ENCODE data around the gene HEG1.

Gene HEG1

DNA sequence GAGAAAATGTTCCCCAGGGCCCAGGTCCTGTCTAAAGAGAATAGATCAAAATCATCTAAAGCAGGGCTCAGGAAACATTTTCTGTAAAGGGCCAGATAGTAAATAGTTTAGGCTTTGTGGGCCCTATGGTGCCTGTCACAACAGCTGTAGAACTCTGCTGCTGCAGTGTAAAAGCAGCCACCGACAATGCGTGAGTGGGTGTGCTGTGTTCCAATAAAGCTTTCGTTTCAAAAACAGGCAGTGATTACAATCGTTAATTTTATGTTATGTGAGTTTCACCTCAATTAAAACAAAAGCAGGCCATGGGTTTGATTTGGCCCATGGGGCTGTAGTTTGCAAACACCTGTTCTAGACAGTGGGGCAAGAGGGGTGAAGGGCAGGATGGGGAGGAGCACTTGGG is 12.5 kb upstream of the HEG1 start:
- DNase-seq = no peak

DNA sequence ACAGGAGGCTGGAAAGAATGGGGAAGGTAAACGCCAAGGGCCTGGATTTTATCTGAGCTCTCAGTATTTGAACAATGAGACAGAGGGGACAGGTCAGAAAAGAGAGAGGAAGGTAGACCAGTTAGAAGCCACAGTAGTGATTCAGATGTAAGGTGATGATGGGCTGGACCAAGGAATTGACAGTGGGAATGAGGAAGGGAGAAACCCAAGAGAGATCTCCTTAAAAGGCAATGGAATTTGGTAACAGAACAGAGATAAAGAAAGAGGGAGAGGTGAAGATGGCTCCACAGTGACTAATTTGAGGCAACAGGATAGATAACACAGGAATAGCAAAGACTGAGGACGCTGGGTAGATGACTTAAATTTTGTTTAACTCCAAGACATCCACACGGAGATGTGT is 11.4 kb upstream of the HEG1 start:
- DNase-seq = no peak

DNA sequence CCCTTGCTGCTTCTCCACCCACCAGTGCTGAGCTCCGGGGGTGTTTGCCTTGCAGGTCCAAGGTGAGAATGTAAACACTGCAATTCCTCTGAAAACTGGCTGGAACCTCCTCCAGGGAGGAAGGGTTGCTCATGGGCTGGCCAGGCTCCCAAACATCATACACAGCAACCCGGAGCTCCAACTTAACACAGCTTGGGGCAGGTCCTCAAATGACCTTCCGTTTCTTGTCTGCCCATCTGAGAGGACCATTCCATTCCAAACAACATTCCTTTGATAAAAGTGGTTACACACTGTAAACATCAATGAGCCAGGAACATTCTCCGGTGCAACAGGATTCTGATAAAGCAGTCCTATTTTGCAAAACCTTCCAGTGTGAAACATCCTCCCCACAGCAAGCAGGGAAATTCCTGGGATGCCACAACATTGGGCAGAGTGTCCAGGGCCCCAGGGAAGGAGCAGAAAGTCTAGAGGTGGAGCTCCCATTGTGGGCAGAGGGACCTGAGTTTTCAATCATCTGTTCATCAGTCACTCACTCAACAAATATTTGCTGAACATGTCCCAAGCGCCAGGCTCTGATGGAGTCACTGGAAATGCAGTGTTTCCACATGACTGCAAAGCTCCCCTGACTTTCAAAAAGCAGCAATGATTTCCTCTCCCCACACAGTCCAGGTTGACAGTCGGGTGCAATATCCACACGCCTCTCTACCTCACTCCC is 7.3 kb upstream of the HEG1 start:
- no peak for DNase-seq

DNA sequence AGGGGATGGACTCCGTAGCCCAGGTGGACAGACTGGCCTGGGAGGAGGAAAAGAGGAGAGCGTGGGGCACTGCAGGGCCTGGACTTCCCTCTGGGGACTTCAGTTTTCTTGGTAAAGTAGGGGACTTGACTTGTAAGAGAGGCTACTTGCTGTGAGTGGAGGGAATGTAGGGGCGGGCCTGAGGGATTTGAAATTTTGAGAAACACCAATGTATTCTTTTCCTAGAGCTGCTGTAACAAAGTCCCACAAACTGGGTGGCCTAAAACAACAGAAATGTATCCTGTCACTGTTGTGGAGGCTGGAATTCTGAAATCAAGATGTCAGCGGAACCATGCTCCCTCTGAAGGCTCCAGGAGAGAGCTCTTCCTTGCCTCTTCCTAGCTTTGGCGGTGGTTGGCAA is 5.8 kb upstream of the HEG1 start:
- DNase-seq = no peak

DNA sequence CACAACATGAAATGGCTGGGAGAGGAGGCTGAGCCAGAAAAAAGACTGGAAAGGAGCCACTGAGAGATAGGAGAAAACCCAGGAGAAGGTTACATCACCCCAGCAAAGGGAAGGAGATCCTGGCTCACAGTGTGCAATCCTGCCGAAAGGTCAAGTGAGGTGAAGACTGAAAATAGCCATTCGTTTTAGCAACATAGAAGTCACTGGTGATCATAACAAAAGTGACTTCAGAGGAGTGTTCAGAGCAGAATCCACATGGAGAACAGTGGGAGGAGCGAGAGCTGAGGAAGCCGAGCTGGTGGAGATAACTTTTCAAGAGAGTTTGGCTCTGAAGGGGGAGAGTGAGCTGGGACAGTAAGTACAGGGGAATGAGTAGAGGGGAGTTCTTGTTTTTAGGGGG is 5.4 kb upstream of the HEG1 start:
- DNase-seq = no peak

DNA sequence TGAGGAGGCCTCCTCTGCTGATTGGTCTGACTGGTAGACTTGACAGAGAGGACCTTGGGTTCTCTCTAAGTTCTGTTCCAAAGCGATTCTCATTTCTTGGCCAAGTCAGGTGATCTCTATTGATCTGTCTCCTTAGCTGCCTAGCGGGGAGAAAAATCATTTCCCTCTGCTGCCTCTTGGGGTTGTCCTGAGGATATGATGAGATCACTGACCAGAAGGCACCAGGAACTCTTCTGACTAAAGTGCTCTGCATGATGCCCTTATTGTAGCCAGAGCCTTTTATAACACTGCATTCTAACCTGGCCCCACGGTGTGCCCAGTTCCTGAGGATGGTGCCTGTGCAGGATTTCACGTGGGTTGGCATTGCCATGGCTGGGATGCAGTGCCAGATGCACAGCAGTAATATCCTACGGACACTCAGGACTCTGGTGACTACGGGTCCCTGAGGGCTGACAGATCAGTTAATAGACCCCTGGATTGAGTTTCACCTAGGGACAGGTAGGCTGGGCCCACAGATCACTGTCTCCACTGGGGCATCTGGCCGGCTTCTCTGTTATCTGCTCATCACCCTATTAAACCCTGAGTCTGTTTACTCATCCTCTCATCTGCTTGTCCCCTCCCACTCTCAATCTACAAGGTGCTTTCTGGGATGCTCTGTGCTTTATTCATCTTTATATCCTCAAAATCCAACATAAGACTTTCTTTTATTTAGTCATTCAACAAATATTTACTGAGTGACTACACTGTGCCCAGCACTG is 3.9 kb upstream of the HEG1 start:
- no peak for DNase-seq

DNA sequence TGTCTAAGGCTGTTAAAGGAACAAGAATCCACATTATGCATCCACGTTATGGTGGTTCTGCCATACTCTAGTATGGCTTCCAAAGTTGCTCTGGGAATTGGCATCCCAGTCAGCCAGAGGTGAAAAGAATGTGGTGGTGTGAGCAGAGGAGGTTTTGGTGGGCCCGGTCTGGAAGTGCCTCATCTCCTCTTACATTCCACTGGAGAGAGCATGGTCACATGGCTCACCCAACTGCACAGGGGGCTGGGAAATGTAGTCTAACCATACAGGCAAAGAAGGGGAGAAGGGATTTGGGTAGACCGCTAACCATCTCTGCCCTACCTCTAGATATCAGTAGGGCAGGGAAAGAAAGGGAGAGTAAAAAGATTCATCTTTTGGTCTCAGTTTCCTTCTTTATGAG is 3.2 kb upstream of the HEG1 start:
- no peak for DNase-seq

DNA sequence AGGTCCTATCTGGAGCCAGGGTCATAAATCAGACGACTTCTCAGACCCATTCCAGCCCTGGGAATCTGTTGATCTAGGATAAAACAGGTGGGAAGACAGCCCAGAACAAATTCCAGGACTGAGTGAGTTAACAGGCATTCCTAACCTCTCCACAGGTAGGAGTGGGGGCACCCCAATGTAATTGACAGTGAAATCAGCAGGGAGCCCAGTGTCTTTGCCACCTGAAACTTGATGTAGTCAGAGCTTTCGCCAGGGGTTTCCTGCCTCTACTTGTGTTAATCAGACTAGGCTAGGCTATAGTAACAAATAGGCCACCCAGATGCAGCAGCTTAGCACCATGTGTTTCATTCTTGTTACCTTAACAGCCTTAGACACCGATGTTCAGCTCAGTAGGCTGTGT is 2.7 kb upstream of the HEG1 start:
- no peak for DNase-seq

DNA sequence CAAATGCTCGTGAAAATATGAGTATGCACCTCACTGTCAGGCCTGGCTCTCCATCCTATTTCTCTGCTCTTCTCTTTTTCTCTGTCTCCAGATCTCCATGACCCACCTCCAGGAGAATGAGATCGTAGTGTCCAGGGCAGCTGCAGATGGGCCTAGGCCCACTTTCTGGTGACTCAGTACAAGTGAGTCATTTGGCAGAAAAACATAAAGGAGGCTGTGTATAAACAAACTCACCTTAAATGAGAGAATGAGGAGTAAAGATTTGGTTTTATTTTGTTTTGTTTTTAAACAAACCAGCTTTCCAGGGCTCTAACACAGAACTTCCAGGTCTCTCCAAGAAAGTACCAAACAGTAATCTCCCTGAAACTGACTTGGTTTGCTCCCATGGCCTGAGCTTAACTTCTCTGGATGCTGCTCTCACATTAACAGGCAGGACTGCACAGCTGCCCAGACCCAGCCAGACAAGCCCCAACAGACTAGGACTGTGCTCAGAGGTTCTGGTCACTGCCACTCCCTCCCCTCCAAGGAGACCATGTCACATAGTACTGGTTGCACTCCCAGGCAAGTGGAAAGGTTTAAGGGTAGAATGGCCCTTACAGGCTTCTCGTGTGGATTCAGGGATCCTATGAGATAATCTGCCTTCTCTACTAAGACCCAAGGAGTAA is 1.5 kb upstream of the HEG1 start:
- DNase-seq = no peak

DNA sequence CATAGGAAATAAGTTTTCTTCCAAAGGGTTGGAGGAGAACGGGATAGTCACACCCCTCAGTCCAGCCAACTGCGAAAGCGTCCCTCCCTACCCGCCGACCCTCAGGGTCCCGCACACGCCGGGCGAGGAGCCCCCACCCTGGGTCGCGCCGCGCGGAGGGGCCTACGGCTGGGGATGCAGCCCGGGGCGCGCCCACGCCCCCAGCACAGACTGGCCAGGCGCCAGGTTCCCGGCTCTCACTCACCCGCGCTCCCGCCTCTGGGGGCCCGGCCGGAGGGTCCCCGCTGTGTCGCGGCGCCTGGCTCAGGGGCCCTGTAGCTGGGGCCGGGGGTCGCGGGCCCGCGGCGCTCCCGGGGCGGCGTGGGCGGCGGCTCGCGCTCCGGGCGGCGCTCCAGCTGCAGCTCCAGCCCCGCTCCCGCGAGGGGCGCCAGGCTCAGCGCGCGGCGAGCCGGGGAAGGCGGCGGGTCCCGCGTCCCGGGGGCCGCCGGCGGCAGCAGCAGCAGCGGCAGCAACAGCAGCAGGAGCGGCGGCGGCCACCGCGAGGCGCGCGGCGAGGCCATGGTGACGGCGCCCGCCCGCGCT is 375 bp downstream of the HEG1 start:
- DNase-seq = no peak

DNA sequence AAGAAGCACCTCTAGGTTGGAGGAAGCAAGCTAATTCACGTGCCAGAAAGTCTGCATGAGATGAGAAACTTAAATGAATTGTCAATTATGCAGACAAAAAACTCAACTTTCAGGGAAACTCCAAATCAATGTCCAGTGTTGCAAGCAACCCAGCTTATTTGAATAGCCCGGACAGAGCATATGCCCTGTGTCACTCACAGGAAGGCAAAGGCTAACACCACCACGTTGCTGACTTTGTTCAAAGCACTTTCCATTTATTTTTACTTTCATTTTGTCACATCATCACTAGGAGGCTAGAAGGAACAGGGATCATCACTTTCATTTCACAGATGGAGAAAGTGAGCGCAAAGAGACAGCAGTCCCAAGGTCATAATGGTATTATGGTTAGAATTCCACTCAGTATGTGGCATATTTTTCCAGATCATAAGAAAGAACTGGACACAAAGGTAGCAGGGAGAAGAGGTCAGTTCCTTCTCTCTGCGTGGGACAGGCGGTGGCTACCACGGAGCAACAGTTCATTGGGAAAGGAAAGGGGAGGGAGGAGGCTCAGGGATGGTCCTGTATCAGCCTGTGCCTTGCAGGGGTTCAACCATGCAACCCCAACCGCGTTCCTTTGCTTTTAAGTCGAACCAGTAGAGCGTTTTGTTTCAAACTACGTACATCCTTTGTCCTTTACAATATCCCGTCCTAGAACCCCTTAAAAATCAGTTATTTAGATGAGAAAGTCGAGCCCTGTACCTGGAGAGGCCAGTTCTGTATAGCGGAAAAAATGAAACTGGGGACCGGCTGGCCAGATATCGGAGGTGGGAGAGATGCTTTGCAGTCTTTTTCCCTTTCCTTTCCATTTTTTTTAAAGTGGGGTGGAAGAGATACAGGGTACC is 1.1 kb downstream of the HEG1 start:
- DNase-seq = no peak

DNA sequence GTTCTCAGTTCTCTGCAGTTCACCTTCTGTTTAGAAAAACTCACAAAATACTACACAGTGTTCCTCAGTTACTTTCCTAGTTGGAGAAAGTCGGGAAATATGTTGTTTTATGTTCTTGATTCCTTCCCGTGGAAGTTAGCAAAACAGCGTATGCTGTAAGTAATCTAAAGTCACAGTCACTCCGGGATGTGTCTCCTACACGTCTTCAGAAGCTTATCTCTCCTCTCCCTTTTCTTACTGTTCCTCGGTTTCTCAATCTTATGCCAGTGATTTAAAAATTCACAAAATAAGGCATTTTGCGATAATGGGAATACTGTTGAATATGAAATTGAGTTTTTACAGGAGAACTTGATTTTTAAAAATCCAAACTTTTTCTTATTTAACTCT is 1.7 kb downstream of the HEG1 start:
- DNase-seq = no peak

DNA sequence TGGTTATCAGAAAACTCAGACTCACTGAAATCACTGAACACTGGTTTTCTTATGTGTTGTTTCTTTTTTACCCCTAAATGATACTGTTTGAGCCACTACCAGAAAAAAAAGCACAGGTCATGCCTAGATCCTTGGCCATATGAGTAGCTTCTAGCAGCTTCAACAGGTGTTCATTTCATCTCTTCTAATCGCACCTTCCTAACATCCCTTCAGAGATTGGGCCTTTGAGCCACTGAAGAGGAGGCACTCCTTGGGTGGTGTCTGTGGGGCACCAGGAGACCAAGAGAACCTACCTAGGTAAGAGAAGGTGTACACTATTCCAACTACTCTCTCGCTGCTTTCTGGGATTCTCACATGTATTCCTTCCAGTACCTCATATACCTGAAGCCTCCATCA is 2.5 kb downstream of the HEG1 start:
- no peak for DNase-seq

DNA sequence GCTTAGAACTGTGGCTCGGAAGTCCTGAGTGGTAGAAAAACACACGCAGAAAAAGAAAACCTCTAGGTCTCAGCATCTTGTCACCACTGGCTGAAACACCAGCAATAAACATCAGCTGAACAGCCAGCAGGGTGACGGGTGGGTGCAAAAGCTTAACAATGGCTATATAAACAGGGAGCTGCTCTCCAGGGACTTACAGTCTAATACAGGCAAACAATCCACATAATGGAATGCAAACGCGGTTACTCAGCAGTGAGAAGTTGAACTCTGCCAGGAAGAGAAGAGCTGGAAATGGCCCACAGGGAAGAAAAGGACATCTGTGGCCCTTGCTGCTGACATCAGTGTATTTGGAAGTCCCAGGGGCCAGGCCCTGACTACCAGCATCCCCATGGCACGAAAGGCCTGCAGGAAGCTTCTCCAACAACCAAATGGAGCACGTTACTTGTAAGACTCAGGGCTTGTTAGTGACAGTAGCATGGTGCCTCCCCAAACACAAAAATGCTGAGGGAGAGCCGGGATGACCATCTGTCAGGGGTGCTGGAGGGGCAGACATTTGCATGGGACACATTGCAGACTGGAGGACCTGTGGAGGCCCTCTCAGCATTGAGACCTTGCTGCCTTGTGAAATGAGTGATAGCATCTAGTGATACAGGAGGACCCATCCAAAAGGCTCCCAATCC is 3.0 kb downstream of the HEG1 start:
- no peak for DNase-seq

DNA sequence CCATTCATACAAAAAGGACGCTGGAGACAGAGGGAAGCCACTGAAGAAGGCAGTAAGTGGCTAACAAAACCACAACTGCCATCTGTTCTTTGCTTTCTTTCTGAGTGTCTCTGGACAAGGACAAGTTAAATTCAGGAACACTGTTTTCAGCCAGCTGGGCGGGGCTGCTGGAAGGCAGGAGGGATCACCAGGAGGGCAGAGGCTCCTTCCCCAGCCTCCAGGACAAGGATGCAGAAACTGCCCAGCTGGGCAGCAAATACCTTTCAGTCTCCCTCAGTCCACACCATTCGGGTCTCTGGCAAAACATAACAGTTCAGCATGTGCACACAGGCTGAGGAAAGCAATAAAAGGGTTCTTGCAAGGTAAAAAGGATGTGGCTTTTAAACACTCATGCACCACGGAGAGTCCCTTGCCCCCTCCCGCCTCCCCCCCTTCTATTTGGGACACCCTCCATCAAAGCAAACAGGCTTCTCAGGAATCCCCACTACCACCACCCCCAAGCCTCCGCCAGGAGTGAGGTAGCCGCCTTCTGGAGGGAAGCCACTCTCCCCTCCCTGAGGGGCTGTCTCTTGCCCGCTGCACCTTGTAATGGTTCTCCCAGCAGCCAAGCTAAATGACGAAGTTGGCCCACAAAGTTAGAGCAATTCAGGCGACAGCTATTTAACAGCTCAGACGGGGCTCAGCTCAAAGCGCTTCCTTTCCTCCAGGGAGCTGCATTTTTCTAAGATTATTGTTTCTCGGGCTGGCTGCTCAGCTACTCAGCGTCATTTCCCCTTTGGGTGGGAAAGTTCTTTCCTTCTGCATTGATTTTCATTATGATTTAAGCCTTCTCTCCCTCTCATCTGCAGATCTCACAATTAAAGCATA is 3.8 kb downstream of the HEG1 start:
- peak; percentile 64 for DNase-seq

DNA sequence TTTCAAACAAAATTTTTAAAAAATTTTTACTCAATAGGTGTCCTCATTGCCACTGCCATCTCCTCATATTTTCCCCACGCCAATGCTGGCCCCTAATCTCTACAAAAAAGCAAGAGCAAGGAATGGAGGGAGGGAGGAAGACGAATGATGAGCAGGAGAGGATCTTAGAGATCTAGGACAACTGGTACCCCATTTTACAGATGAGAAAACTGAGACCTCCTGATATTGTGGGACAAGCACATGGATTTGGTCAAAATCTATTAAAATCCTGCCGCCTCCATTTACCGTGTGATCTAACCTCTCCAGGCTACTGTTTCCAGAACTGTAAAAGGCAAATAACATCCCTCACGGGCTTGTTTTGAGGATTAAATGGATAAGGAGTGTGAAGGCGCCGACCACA is 4.6 kb downstream of the HEG1 start:
- DNase-seq = no peak

DNA sequence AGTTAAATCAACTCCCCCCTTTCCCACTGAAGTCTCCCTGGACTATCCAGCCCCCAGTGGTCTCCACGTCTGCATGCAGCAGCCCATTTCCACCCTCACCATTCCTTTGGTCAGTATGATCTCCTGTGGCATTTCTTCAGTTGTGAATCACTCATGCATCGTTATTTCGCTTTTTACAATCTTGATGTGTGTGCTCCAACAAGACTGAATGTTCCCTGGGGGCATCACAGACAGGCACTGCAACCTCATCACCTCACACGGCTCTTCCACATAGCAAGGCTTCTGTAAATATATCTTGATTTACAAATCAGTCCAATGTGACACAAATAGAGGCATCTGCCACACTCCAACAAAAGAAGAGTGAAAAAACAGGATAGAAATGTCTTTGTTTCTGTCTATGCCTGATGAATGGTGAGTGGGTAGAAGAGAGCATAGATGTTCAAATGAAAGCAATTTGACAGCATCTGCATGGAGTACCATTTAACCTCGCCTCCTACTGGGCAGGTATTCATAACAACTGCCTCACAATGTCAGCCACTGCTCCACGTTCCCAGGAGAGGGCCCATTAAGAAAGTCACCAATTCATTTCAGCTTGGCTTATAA is 5.2 kb downstream of the HEG1 start:
- DNase-seq = no peak

DNA sequence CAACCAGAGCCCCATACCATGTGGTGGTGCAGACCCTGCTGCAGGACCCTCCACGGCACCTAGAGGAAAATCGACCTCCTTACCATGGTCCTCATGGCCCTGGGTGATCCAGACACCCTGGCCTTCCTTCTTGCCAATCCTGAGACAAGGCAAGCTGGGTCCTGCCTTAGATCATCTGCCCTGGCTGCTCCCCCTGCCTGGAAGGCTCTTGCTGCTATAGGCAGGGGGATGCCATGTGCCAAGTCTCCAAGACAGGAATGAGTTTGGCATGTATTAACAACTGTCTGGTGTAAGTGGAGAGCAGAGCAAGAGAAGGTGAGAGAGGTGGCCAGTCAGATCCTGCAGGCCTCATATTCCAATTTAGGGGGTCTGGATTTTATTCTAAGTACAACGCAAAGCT is 7.5 kb downstream of the HEG1 start:
- DNase-seq = no peak

DNA sequence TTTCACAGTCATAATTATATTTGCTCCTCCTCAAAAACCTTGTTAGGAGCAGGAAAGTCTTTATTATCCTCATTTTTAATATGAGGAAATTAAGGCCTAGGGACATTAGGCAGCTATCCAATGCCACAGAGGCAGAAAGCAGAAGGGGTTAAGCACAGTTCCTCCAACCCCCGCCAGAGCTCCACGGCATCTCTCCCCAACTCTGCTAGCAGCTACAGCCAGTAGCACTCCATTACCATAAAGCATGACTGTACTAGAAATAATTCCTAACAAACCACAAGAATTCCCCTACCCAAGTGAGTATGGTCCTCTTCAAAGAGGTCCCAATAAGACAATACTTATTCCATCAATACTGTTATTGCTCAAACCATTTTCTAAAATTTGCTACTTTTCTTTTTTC is 9.8 kb downstream of the HEG1 start:
- no peak for DNase-seq

DNA sequence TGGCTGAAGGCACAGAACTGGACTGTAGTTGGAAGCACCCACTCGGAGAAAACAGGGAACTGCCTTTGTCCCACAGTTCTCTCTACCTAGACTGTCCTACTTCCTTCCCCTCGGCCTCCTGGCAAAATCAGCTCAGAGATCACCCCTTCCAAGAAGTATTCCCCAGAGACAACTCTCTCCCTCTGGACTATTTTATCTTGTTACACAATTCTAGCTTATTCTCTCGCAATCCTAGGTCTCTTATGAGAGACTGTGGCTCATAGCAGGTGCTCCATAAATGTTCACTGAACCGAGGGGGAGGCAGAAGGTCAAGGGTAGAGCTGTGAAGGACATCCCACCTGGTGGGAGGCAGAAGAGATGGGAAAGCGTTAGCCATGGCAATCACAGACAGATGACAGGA is 10.6 kb downstream of the HEG1 start:
- no peak for DNase-seq

DNA sequence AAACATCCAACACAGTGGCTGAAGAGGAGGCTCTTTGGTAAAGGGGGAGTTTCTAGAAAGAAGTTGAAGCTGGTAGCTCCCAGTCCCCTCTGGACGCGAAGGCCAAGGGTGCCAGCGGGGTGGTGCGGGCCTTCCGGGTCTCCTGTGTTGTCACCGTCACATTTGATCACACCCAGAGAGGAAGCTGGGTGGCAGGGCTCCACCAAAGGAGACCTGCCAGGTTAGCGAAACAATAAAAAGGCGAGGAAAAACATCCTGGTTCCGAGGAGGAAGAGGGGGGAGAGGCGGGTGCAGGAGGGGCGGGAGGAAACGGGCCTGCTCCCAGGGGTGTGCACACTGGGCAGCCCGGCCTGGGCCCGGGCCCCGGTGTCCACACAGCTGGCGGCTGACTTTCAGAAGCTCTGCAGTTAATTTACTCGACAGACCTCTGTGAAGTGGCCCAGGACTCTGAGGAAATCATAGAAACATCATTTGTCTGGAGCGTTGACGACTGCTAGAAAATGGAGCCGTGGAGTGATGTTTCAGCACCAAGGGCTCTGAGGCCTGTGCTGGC is 12.1 kb downstream of the HEG1 start:
- no peak for DNase-seq
